Measurements from ENCODE around the gene NKIRAS2. TPM values are rescaled to one million over a fixed set of nuclear protein-coding genes. Genes with fewer than 3 reads are reported as not detected.
A peak's percentile ranks its signal among the peaks of the same experiment; 100 is the strongest.

The NKIRAS2 gene
- total and polyA plus RNA-seq, 2 of the 13 experiments (the other 11 are each of a cell fraction or from before 2014, with no cell fraction given), result 27.9 to 42.0 TPM

DNA sequence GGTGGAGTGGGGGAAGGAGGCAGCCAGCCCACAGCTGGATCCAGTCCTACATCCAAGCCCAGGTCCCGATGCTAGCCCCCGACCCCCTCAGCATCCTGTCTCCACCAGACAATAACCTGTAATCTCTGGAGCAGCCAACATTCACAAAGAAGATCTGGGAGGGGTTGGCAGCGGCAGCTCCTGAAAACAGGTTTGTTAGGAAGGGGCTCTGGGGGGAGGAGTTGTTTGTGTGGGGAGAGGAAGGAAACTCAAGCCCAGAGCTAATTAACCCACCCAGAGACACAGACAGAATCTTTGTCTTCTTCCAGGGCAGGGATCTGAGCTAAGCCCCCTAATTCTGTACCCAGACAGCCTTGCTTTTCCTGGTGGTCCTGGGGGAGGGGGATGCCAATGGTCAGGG, 35.1 kb downstream of the NKIRAS2 start (continued):
- TF ChIP-seq ZNF446 (CRISPR knock-in tag; IDR thresholded peaks at IDR 0.05) (no peak), ZNF549 (CRISPR knock-in tag; IDR thresholded peaks at IDR 0.05) (no peak), NFIB (CRISPR knock-in tag; IDR thresholded peaks at IDR 0.05; ENCODE audit: borderline replicate concordance) (no peak), FIP1L1 (IDR thresholded peaks at IDR 0.05; ENCODE audit: borderline replicate concordance, insufficient read depth, low read depth, low read length) (no peak)

DNA sequence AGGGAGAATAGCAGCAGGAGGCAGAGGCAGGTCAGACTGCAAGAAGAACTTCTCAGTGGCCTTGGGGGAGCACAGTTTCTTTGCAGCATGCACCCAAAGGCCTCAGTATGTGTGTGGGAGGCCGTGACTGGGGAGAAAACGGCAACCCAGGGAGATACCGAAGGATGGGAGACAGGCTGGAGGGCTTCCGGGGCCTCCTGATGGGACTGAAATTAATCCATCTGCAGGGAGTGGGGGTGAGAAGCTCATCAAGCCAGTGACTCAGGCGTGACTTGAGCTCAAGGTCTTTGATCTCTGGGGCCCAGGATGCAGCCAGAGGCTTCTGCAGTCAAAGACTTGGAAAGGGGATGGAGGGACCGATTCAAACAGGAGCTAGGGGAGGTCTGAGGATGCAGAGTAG, 35.6 kb downstream of the NKIRAS2 start:
- no peaks in the 10 kb centered on the region for H4K20me1 ChIP-seq (ENCODE audit: insufficient read depth, low read length)
- no peaks in the 10 kb centered on the region for H3K9me3 ChIP-seq (ENCODE audit: low read length)
- POLR2A ChIA-PET, result interaction anchor here (0.9 to 1.6 kb wide), 3 partner anchors 25 to 89 kb away, joined by 3 to 4 read pairs (median 4); partner anchors contain the start of genes CNP and DHX58
- H3K4me3 ChIP-seq (replicated peaks in 1 of 3; ENCODE audit: insufficient read depth in 1 of 3, low read depth in 2 of 3, low read length in 3 of 3), result no peak overlapping the region
- in situ Hi-C loops (cut with HindIII; ENCODE audit: extremely low pct_ligation_motif_present, low pct_unique_long_range_greater_than_20kb) (no loop called here), intact Hi-C loops (cut with micrococcal nuclease; ENCODE audit: unreplicated experiment) (no loop called here)
- 11% methylated on average over 6 of the region's 6 CpGs for WGBS (ENCODE audit: low lambda C conversion rate)
- no peak overlapping the region for H3K9ac ChIP-seq (ENCODE audit: insufficient read depth, low read depth, low read length)
- CTCF ChIA-PET (ENCODE audit: low intra/inter-chr PET ratio, low total read pairs), result no interaction called here
- BruUV-seq (replicated peaks), result no TSS peak
- no peak overlapping the region for H3K4me2 ChIP-seq (ENCODE audit: low read depth, low read length)
- FAIRE-seq, result no peak
- H3K79me2 ChIP-seq (ENCODE audit: insufficient read depth, low read length), result no peaks in the 10 kb centered on the region
- no peak overlapping the region for H3K27ac ChIP-seq (ENCODE audit: extremely low read length, insufficient read depth, low read length)
- H3K27me3 ChIP-seq (ENCODE audit: control insufficient read depth in 1 of 2, insufficient read depth in 2 of 2, low read length in 2 of 2), result no peaks in the 10 kb centered on the region; a peak in 1 of 5 replicates
- no peak overlapping the region for H2AFZ ChIP-seq (ENCODE audit: low read length)
- no peak for DNase-seq (ENCODE audit: low spot score)
- no peak; the same call in 1 of the 3 replicates for ATAC-seq
- H3K36me3 ChIP-seq (replicated peaks in 1 of 2; ENCODE audit: control insufficient read depth in 1 of 2, insufficient read depth in 2 of 2, low read length in 2 of 2), result no peaks in the 10 kb centered on the region
- H3K4me1 ChIP-seq (ENCODE audit: insufficient read depth, low read length), result peaks cover 43% of the 10 kb centered on the region
- TF ChIP-seq ZNF17 (CRISPR knock-in tag; IDR thresholded peaks at IDR 0.05), result no peak
- 0 out of 2 replicates have a peak, but pooled peaks have one; percentile 32 for TF ChIP-seq ZNF547 (CRISPR knock-in tag; IDR thresholded peaks at IDR 0.05)
- TF ChIP-seq, protein P1, sequence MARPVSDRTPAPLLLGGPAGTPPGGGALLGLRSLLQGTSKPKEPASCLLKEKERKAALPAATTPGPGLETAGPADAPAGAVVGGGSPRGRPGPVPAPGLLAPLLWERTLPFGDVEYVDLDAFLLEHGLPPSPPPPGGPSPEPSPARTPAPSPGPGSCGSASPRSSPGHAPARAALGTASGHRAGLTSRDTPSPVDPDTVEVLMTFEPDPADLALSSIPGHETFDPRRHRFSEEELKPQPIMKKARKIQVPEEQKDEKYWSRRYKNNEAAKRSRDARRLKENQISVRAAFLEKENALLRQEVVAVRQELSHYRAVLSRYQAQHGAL (CRISPR knock-in tag; IDR thresholded peaks at IDR 0.05; ENCODE audit: not compliant biosample characterization), result no peak
- TF ChIP-seq ZNF556 (CRISPR knock-in tag; IDR thresholded peaks at IDR 0.05; ENCODE audit: borderline replicate concordance), result no peak
- no peak for TF ChIP-seq ESRRA (CRISPR knock-in tag; IDR thresholded peaks at IDR 0.05; ENCODE audit: low read depth)
- TF ChIP-seq ZNF598 (CRISPR knock-in tag; IDR thresholded peaks at IDR 0.05; ENCODE audit: borderline replicate concordance), result 0 out of 2 replicates have a peak, but pooled peaks have one; percentile 36
- TF ChIP-seq CAMTA2 (CRISPR knock-in tag; IDR thresholded peaks at IDR 0.05; ENCODE audit: borderline replicate concordance), result no peak
- TF ChIP-seq, protein P2, sequence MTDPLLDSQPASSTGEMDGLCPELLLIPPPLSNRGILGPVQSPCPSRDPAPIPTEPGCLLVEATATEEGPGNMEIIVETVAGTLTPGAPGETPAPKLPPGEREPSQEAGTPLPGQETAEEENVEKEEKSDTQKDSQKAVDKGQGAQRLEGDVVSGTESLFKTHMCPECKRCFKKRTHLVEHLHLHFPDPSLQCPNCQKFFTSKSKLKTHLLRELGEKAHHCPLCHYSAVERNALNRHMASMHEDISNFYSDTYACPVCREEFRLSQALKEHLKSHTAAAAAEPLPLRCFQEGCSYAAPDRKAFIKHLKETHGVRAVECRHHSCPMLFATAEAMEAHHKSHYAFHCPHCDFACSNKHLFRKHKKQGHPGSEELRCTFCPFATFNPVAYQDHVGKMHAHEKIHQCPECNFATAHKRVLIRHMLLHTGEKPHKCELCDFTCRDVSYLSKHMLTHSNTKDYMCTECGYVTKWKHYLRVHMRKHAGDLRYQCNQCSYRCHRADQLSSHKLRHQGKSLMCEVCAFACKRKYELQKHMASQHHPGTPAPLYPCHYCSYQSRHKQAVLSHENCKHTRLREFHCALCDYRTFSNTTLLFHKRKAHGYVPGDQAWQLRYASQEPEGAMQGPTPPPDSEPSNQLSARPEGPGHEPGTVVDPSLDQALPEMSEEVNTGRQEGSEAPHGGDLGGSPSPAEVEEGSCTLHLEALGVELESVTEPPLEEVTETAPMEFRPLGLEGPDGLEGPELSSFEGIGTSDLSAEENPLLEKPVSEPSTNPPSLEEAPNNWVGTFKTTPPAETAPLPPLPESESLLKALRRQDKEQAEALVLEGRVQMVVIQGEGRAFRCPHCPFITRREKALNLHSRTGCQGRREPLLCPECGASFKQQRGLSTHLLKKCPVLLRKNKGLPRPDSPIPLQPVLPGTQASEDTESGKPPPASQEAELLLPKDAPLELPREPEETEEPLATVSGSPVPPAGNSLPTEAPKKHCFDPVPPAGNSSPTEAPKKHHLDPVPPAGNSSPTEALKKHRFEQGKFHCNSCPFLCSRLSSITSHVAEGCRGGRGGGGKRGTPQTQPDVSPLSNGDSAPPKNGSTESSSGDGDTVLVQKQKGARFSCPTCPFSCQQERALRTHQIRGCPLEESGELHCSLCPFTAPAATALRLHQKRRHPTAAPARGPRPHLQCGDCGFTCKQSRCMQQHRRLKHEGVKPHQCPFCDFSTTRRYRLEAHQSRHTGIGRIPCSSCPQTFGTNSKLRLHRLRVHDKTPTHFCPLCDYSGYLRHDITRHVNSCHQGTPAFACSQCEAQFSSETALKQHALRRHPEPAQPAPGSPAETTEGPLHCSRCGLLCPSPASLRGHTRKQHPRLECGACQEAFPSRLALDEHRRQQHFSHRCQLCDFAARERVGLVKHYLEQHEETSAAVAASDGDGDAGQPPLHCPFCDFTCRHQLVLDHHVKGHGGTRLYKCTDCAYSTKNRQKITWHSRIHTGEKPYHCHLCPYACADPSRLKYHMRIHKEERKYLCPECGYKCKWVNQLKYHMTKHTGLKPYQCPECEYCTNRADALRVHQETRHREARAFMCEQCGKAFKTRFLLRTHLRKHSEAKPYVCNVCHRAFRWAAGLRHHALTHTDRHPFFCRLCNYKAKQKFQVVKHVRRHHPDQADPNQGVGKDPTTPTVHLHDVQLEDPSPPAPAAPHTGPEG (CRISPR knock-in tag; IDR thresholded peaks at IDR 0.05), result no peak
- no peak for TF ChIP-seq U2AF1 (optimal IDR thresholded peaks at IDR 0.05; ENCODE audit: low read depth, low read length)
- TF ChIP-seq PLRG1 (conservative IDR thresholded peaks at IDR 0.05), result no peak
- TF ChIP-seq NCOA1 (CRISPR knock-in tag; IDR thresholded peaks at IDR 0.05), result no peak
- no peak for TF ChIP-seq NKX3-1 (CRISPR knock-in tag; IDR thresholded peaks at IDR 0.05)
- TF ChIP-seq ZNF792 (CRISPR knock-in tag; IDR thresholded peaks at IDR 0.05), result no peak
- no peak for TF ChIP-seq KLF12 (CRISPR knock-in tag; IDR thresholded peaks at IDR 0.05; ENCODE audit: borderline replicate concordance)
- no peak for TF ChIP-seq ZZZ3 (CRISPR knock-in tag; IDR thresholded peaks at IDR 0.05; ENCODE audit: borderline replicate concordance)

Measured in HepG2 (cell line).